ENCODE data around the gene CYP2F1. TPM values are rescaled to one million over a fixed set of nuclear protein-coding genes. Genes with fewer than 3 reads are reported as not detected.
"Not testable (repeated sequence)": the region's sequence is repeated elsewhere in the genome, so short reads cannot be mapped to it uniquely, and the experiment has no call there.

The CYP2F1 gene
- total RNA-seq, 1 donor from 2014 or later: not detected

- TF ChIP-seq CTCF (conservative IDR thresholded peaks at IDR 0.05; ENCODE audit: low read depth, low read length): no peak
- no peak overlapping the region for H3K4me3 ChIP-seq (ENCODE audit: low read depth, low read length)
- no peak for DNase-seq (ENCODE audit: low read depth)
Measured at GRCh38 chr19:41089959-41090358, 24.3 kb upstream of the CYP2F1 start.

GRCh38 chr19:41095703-41096102 lies 18.5 kb upstream of the CYP2F1 start:
- TF ChIP-seq CTCF (conservative IDR thresholded peaks at IDR 0.05; ENCODE audit: low read depth, low read length): no peak
- DNase-seq (ENCODE audit: low read depth): no peak
- H3K4me3 ChIP-seq (ENCODE audit: low read depth, low read length): no peak overlapping the region

- TF ChIP-seq CTCF (conservative IDR thresholded peaks at IDR 0.05; ENCODE audit: low read depth, low read length): no peak
- no peak for DNase-seq (ENCODE audit: low read depth)
- no peak overlapping the region for H3K4me3 ChIP-seq (ENCODE audit: low read depth, low read length)
Measured at GRCh38 chr19:41096353-41096752, 17.9 kb upstream of the CYP2F1 start.

GRCh38 chr19:41097302-41097701 lies 16.9 kb upstream of the CYP2F1 start:
- no peak overlapping the region for H3K4me3 ChIP-seq (ENCODE audit: low read depth, low read length)
- TF ChIP-seq CTCF (conservative IDR thresholded peaks at IDR 0.05; ENCODE audit: low read depth, low read length): no peak
- DNase-seq (ENCODE audit: low read depth): no peak

- no peak for TF ChIP-seq CTCF (conservative IDR thresholded peaks at IDR 0.05; ENCODE audit: low read depth, low read length)
- DNase-seq (ENCODE audit: low read depth): no peak
- no peak overlapping the region for H3K4me3 ChIP-seq (ENCODE audit: low read depth, low read length)
Measured at GRCh38 chr19:41098762-41099161, 15.5 kb upstream of the CYP2F1 start.

- H3K4me3 ChIP-seq (ENCODE audit: low read depth, low read length); DNase-seq (ENCODE audit: low read depth): not testable (repeated sequence)
Measured at GRCh38 chr19:41102210-41102609, 12.0 kb upstream of the CYP2F1 start.

GRCh38 chr19:41106177-41106576 lies 8.1 kb upstream of the CYP2F1 start:
- no peak for DNase-seq (ENCODE audit: low read depth)
- no peak for TF ChIP-seq CTCF (conservative IDR thresholded peaks at IDR 0.05; ENCODE audit: low read depth, low read length)
- H3K4me3 ChIP-seq (ENCODE audit: low read depth, low read length): no peak overlapping the region

GRCh38 chr19:41111296-41111695 lies 2.9 kb upstream of the CYP2F1 start:
- no peak for TF ChIP-seq CTCF (conservative IDR thresholded peaks at IDR 0.05; ENCODE audit: low read depth, low read length)
- no peak overlapping the region for H3K4me3 ChIP-seq (ENCODE audit: low read depth, low read length)
- no peak for DNase-seq (ENCODE audit: low read depth)

Measured in epithelial cell of proximal tubule (primary cell).